GM10248 (cell line): ENCODE measurements around the gene MFAP2.

Source experiments
- CTCF ChIA-PET: fragments of 300-600 bp; sonication (Branson Sonifier 250); formaldehyde crosslinking; extraction: SDS; loops from one replicate; lab custom pipeline; 2021; ENCODE audit warnings: antibody characterized with exemption; lab: Yijun Ruan, JAX
- POLR2A ChIA-PET: fragments of 350-650 bp; sonication (Branson Sonifier 250); formaldehyde crosslinking; extraction: SDS; loops from one replicate; lab custom pipeline; 2020; ENCODE audit warnings: antibody characterized with exemption; lab: Yijun Ruan, JAX
- DNase-seq: peaks from one replicate; pipeline ENCODE4 v3.0.0; 2012; ENCODE audit errors: extremely low spot score
- CTCF ChIP-seq: IDR thresholded peaks from 2 replicates; pipeline ENCODE4 v1.5.1; 2012; ENCODE audit warnings: mild to moderate bottlenecking, low read depth; ENCODE audit errors: extremely low read depth, missing control alignments, control extremely low read depth

The MFAP2 gene

GRCh38 chr1:16975838-16976237 lies 4.6 kb downstream of the MFAP2 start:
- POLR2A ChIA-PET, result interaction anchor here (0.5 kb wide), 1 partner anchor 293 kb away, joined by 3 read pairs; no protein-coding TSS in a partner anchor
- no peak for DNase-seq
- TF ChIP-seq CTCF, result no peak
- CTCF ChIA-PET, result interaction anchor here (1.6 kb wide), 1 partner anchor 15 kb away, joined by 4 read pairs; no protein-coding TSS in a partner anchor

- no peak for TF ChIP-seq CTCF
- ChIA-PET POLR2A (no interaction called here), CTCF (interaction anchor here (1.6 kb wide), 1 partner anchor 14 kb away, joined by 4 read pairs; no protein-coding TSS in a partner anchor)
- DNase-seq, result no peak
Observed at GRCh38 chr1:16975211-16975610, 5.2 kb downstream of the MFAP2 start.

- ChIA-PET CTCF (interaction anchor here (1.0 kb wide), 1 partner anchor 22 kb away, joined by 4 read pairs; no protein-coding TSS in a partner anchor), POLR2A (no interaction called here)
- DNase-seq, result no peak
- no peak for TF ChIP-seq CTCF
Observed at GRCh38 chr1:16973215-16973614, 7.2 kb downstream of the MFAP2 start.

- no peak for TF ChIP-seq CTCF
- no peak for DNase-seq
- CTCF ChIA-PET, result interaction anchor here (1.2 kb wide), 1 partner anchor 12 kb away, joined by 4 read pairs; no protein-coding TSS in a partner anchor
- POLR2A ChIA-PET, result no interaction called here
Observed at GRCh38 chr1:16972189-16972895, 8.1 kb downstream of the MFAP2 start.

- ChIA-PET POLR2A (no interaction called here), CTCF (interaction anchor here (1.2 kb wide), 1 partner anchor 11 kb away, joined by 4 read pairs; no protein-coding TSS in a partner anchor)
- no peak for DNase-seq
- no peak for TF ChIP-seq CTCF
Observed at GRCh38 chr1:16971341-16972188, 8.9 kb downstream of the MFAP2 start.
